RWPE2 (cell line): ENCODE data around the gene IRF6.
"Not testable (repeated sequence)": the region's sequence is repeated elsewhere in the genome, so short reads cannot be mapped to it uniquely, and the experiment has no call there.

Source experiments
- ATAC-seq: fragments of 200-7000 bp; cut with Tn5 transposase; 3 replicates; pipeline ENCODE4 v1.9.1; 2021; ENCODE audit warnings: low read depth
- DNase-seq: peaks from one replicate; pipeline ENCODE4 v3.0.0-alpha.2; 2020; ENCODE audit warnings: low spot score
- H3K27ac ChIP-seq: fragments of 450-650 bp; 2 replicates; pipeline ENCODE4 v1.5.1; 2017; ENCODE audit warnings: mild to moderate bottlenecking; ENCODE audit not compliant: poor library complexity, severe bottlenecking
- H3K27me3 ChIP-seq: fragments of 250-450 bp; sonication (Bioruptor Pico); 2 replicates; pipeline ENCODE4 v1.5.1; 2021; ENCODE audit warnings: mild to moderate bottlenecking, moderate library complexity; ENCODE audit not compliant: insufficient read depth, poor library complexity, severe bottlenecking
- H3K36me3 ChIP-seq: fragments of 250-450 bp; sonication (Bioruptor Pico); 2 replicates; pipeline ENCODE4 v1.5.1; 2020; ENCODE audit warnings: low read depth, mild to moderate bottlenecking, moderate library complexity
- H3K4me1 ChIP-seq: fragments of 250-450 bp; sonication (Bioruptor Pico); 2 replicates; pipeline ENCODE4 v1.5.1; 2021; ENCODE audit warnings: mild to moderate bottlenecking, moderate library complexity; ENCODE audit not compliant: insufficient read depth, poor library complexity, severe bottlenecking
- H3K4me3 ChIP-seq: fragments of 250-450 bp; sonication (Bioruptor Pico); 2 replicates; pipeline ENCODE4 v1.5.1; 2021; ENCODE audit warnings: mild to moderate bottlenecking, moderate library complexity; ENCODE audit not compliant: severe bottlenecking
- H3K9me3 ChIP-seq: fragments of 250-450 bp; sonication (Bioruptor Pico); 2 replicates; pipeline ENCODE4 v1.5.1; 2021; ENCODE audit warnings: mild to moderate bottlenecking, moderate library complexity; ENCODE audit not compliant: severe bottlenecking
- CTCF ChIP-seq: fragments of 450-650 bp; IDR thresholded peaks from one replicate; pipeline ENCODE4 v1.5.1; 2017; ENCODE audit warnings: mild to moderate bottlenecking, moderate library complexity; ENCODE audit not compliant: poor library complexity, severe bottlenecking

Gene IRF6

GRCh38 chr1:209802780-209803152 lies 3.2 kb downstream of the IRF6 start:
- no peak overlapping the region for H3K4me3 ChIP-seq
- H3K4me1 ChIP-seq, result peaks cover 27% of the 10 kb centered on the region
- H3K36me3 ChIP-seq, result peaks cover 60% of the 10 kb centered on the region
- TF ChIP-seq CTCF, result no peak
- H3K27me3 ChIP-seq, result no peaks in the 10 kb centered on the region
- DNase-seq, result no peak
- ATAC-seq, result no peak
- no peaks in the 10 kb centered on the region for H3K9me3 ChIP-seq
- H3K27ac ChIP-seq, result no peak overlapping the region

GRCh38 chr1:209802117-209802779 lies 3.7 kb downstream of the IRF6 start:
- Histone ChIP-seq H3K27ac (no peak overlapping the region), H3K4me3 (no peak overlapping the region), H3K4me1 (peaks cover 22% of the 10 kb centered on the region), H3K9me3 (no peaks in the 10 kb centered on the region), H3K36me3 (peaks cover 64% of the 10 kb centered on the region), H3K27me3 (no peaks in the 10 kb centered on the region)
- ATAC-seq, result no peak
- no peak for TF ChIP-seq CTCF
- no peak for DNase-seq

DNA sequence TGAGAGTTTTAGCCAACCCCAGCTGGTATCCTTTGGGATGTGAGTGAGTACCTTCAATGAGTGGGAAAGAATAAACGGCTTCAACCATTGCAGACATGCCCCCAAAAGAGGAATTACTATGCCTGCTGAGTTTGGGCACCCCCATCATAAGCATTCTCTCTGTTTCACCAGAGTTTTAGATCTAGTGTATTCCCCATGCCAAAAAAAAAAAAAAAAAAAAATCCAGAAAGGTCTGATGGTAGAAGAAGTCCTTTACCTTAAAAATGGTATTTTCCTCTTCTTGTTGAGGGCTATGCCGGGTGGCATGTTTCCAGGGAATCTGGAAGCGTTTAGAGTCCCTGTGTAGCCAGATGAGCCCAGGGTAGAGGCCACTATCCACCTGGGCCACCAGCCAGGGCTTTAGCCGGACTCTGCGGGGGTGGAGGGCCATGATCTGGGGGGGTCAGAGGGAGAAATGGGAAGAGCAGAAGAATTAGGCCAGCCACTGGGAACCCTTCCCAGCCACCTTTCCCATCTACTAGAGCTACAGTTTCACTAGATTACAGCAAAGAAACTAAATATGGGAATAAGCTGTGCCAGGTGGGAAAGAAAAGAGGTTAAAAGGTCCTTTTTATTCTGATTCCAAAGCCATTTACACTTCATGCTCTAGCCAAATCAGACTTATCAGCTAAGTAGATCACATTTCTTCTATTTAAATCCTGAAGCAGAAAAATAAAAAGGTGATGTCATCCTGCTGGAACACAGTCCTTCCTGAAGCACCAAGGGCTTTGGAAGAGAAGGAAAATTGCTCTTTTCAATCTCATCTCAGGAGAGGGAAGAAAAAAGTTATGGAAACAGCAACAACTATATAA lies 4.7 kb downstream of the IRF6 start:
- Histone ChIP-seq H3K27ac (no peak overlapping the region), H3K27me3 (no peaks in the 10 kb centered on the region), H3K4me3 (no peak overlapping the region), H3K36me3 (peaks cover 72% of the 10 kb centered on the region), H3K9me3 (no peaks in the 10 kb centered on the region), H3K4me1 (peaks cover 18% of the 10 kb centered on the region)
- no peak for DNase-seq
- no peak for TF ChIP-seq CTCF
- no peak for ATAC-seq

DNA sequence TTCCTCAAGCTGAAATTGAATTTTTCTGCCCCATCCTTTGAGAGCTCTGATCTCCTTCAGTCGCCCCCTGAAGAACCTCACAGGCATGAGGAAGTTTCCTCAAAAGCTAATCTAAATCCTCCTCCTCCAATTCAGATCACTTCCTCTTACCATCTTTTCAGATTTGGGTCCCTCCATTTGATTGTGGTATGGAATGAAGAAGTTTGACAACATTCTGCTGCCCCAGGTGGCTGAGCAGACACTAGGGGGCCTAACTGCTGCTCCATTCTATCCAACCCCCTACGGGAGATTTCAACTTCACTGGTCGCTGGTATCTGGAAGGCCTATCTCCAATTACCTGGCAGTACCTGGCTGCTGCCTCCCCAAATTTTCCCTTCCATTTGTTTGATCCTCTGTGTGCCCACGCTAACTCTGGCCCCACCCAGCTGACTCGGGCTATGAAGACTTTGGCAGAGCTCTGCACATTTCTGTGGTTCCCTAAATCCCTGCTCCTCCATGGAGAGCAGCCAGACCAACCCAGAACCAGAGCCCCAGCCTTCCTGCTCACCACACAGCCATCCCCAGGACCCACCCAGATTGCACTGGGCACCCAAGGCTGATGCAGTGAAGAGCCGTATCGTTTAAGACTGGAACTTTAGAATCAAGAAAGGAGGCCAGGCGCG lies 7.8 kb downstream of the IRF6 start:
- DNase-seq (no peak), ATAC-seq (peak; percentile 53; the same call in 2 of the 3 replicates)
- Histone ChIP-seq H3K27me3 (no peaks in the 10 kb centered on the region), H3K36me3 (peaks cover 88% of the 10 kb centered on the region), H3K4me3 (no peak overlapping the region), H3K9me3 (no peaks in the 10 kb centered on the region), H3K4me1 (peaks cover 7% of the 10 kb centered on the region), H3K27ac (no peak overlapping the region)
- no peak for TF ChIP-seq CTCF

DNA sequence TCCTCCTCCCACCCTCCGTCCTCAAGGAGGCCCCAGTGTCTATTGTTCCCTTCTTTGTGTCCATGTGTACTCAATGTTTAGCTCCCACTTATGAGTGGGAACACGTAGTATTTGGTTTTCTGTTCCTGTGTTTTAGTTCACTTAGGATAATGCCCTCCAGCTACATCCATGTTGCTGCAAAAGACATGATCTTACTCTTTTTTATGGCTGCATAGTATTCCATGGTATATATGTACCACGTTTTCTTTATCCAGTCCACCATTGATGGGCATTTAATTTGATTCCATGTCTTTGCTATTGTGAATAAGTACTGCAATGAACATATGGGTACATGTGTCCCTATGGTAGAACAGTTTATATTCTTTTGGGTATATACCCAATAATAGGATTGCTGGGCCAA lies 12.2 kb downstream of the IRF6 start:
- not testable (repeated sequence) for H3K4me1 ChIP-seq, DNase-seq, H3K27me3 ChIP-seq, ATAC-seq, H3K9me3 ChIP-seq, H3K27ac ChIP-seq, H3K4me3 ChIP-seq
- peaks cover 93% of the 10 kb centered on the region for H3K36me3 ChIP-seq
